Putamen (tissue), 1 donor: ENCODE data around the gene HINT2.

Experiments
- DNase-seq: peaks from one replicate; pipeline ENCODE4 v3.0.0-alpha.2; 2016; ENCODE audit warnings: low spot score

HINT2 gene

GRCh38 chr9:35814841-35815543 lies at the start of gene HINT2:
TSS of gene HINT2 (minus strand) at chr9:35815042. CDS start at chr9:35814979, 63 bp downstream.
- peak; percentile 98 for DNase-seq

- DNase-seq, result no peak
Measured at GRCh38 chr9:35863583-35863982, 48.7 kb upstream of the HINT2 start.

GRCh38 chr9:35862328-35862727 lies 47.5 kb upstream of the HINT2 start:
- DNase-seq, result no peak

- no peak for DNase-seq
Measured at GRCh38 chr9:35861161-35861897, 46.5 kb upstream of the HINT2 start.

GRCh38 chr9:35859990-35860339 lies 45.1 kb upstream of the HINT2 start:
- no peak for DNase-seq

GRCh38 chr9:35859310-35859989 lies 44.6 kb upstream of the HINT2 start:
- no peak for DNase-seq

GRCh38 chr9:35858458-35858857 lies 43.6 kb upstream of the HINT2 start:
- no peak for DNase-seq

- DNase-seq, result no peak
Measured at GRCh38 chr9:35856882-35857281, 42.0 kb upstream of the HINT2 start.

GRCh38 chr9:35856206-35856605 lies 41.4 kb upstream of the HINT2 start:
- no peak for DNase-seq

- DNase-seq, result no peak
Measured at GRCh38 chr9:35854091-35854762, 39.4 kb upstream of the HINT2 start.

GRCh38 chr9:35852876-35853865 lies 38.3 kb upstream of the HINT2 start:
- no peak for DNase-seq

- DNase-seq, result no peak
Measured at GRCh38 chr9:35852267-35852815, 37.5 kb upstream of the HINT2 start.

- DNase-seq, result peak; percentile 73
Measured at GRCh38 chr9:35847792-35848572, 33.1 kb upstream of the HINT2 start.

- no peak for DNase-seq
Measured at GRCh38 chr9:35845824-35846771, 31.3 kb upstream of the HINT2 start.

GRCh38 chr9:35844628-35845270 lies 29.9 kb upstream of the HINT2 start:
- DNase-seq, result peak; percentile 44

GRCh38 chr9:35842795-35843194 lies 28.0 kb upstream of the HINT2 start:
- no peak for DNase-seq

GRCh38 chr9:35842020-35842745 lies 27.3 kb upstream of the HINT2 start:
- no peak for DNase-seq

GRCh38 chr9:35841645-35841900 lies 26.7 kb upstream of the HINT2 start:
- no peak for DNase-seq
